ENCODE measurements around the gene VEPH1. TPM values are rescaled to one million over a fixed set of nuclear protein-coding genes. Genes with fewer than 3 reads are reported as not detected.

Gene VEPH1
- total RNA-seq, 1 donor from 2014 or later = 10.3 TPM

- no peaks in the 10 kb centered on the region for H3K9me3 Mint-ChIP-seq (ENCODE audit: unreplicated experiment)
- no peak for DNase-seq (ENCODE audit: low spot score)
These were observed 65.0 kb downstream of the VEPH1 start for GRCh38 chr3:157438194-157438730.

GRCh38 chr3:157436583-157437291 lies 66.5 kb downstream of the VEPH1 start, which contains the start of gene PTX3:
TSS of gene PTX3 (plus strand) at chr3:157436850. CDS start at chr3:157436934, 84 bp downstream.
- Mint-ChIP-seq H3K27ac (ENCODE audit: unreplicated experiment) (no peak within 1 kb of the TSS), H3K4me1 (ENCODE audit: unreplicated experiment) (peaks cover 16% of the 10 kb centered on the region), H3K9me3 (ENCODE audit: unreplicated experiment) (no peaks in the 10 kb centered on the region), H3K36me3 (ENCODE audit: low read depth, unreplicated experiment) (peaks cover 3% of the 10 kb centered on the region), H3K27me3 (ENCODE audit: unreplicated experiment) (peaks cover 3% of the 10 kb centered on the region), H3K4me3 (ENCODE audit: unreplicated experiment) (peak within 1 kb of the TSS; percentile 89)
- peak; percentile 6 for DNase-seq (ENCODE audit: low spot score)
- TF ChIP-seq CTCF (IDR thresholded peaks at IDR 0.05; ENCODE audit: unreplicated experiment) = no peak

More at GRCh38 chr3:157438194-157438730, 65.0 kb downstream of the VEPH1 start:
- H3K36me3 Mint-ChIP-seq (ENCODE audit: low read depth, unreplicated experiment) = peaks cover 3% of the 10 kb centered on the region
- H3K4me1 Mint-ChIP-seq (ENCODE audit: unreplicated experiment) = peaks cover 16% of the 10 kb centered on the region
- H3K27me3 Mint-ChIP-seq (ENCODE audit: unreplicated experiment) = peaks cover 4% of the 10 kb centered on the region
- no peak for TF ChIP-seq CTCF (IDR thresholded peaks at IDR 0.05; ENCODE audit: unreplicated experiment)
- peak overlapping the region; percentile 89 for H3K4me3 Mint-ChIP-seq (ENCODE audit: unreplicated experiment)
- H3K27ac Mint-ChIP-seq (ENCODE audit: unreplicated experiment) = no peak overlapping the region

- Mint-ChIP-seq H3K9me3 (ENCODE audit: unreplicated experiment) (no peaks in the 10 kb centered on the region), H3K4me1 (ENCODE audit: unreplicated experiment) (no peaks in the 10 kb centered on the region), H3K27me3 (ENCODE audit: unreplicated experiment) (peaks cover 3% of the 10 kb centered on the region)
These were observed 73.5 kb downstream of the VEPH1 start for GRCh38 chr3:157429708-157430107.

GRCh38 chr3:157428853-157429252 lies 74.4 kb downstream of the VEPH1 start:
- no peak for DNase-seq (ENCODE audit: low spot score)
- Mint-ChIP-seq H3K27me3 (ENCODE audit: unreplicated experiment) (peaks cover 3% of the 10 kb centered on the region), H3K9me3 (ENCODE audit: unreplicated experiment) (no peaks in the 10 kb centered on the region), H3K27ac (ENCODE audit: unreplicated experiment) (no peak overlapping the region), H3K4me1 (ENCODE audit: unreplicated experiment) (no peaks in the 10 kb centered on the region), H3K4me3 (ENCODE audit: unreplicated experiment) (no peak overlapping the region), H3K36me3 (ENCODE audit: low read depth, unreplicated experiment) (no peaks in the 10 kb centered on the region)
- no peak for TF ChIP-seq CTCF (IDR thresholded peaks at IDR 0.05; ENCODE audit: unreplicated experiment)

More at GRCh38 chr3:157429708-157430107, 73.5 kb downstream of the VEPH1 start:
- Mint-ChIP-seq H3K27ac (ENCODE audit: unreplicated experiment) (no peak overlapping the region), H3K36me3 (ENCODE audit: low read depth, unreplicated experiment) (no peaks in the 10 kb centered on the region), H3K4me3 (ENCODE audit: unreplicated experiment) (no peak overlapping the region)
- no peak for DNase-seq (ENCODE audit: low spot score)
- TF ChIP-seq CTCF (IDR thresholded peaks at IDR 0.05; ENCODE audit: unreplicated experiment) = no peak

- DNase-seq (ENCODE audit: low spot score) = no peak
- H3K27ac Mint-ChIP-seq (ENCODE audit: unreplicated experiment) = no peak overlapping the region
- peaks cover 3% of the 10 kb centered on the region for H3K27me3 Mint-ChIP-seq (ENCODE audit: unreplicated experiment)
- no peak overlapping the region for H3K4me3 Mint-ChIP-seq (ENCODE audit: unreplicated experiment)
- no peaks in the 10 kb centered on the region for H3K9me3 Mint-ChIP-seq (ENCODE audit: unreplicated experiment)
- no peak for TF ChIP-seq CTCF (IDR thresholded peaks at IDR 0.05; ENCODE audit: unreplicated experiment)
- no peaks in the 10 kb centered on the region for H3K36me3 Mint-ChIP-seq (ENCODE audit: low read depth, unreplicated experiment)
- H3K4me1 Mint-ChIP-seq (ENCODE audit: unreplicated experiment) = no peaks in the 10 kb centered on the region
These were observed 75.3 kb downstream of the VEPH1 start for GRCh38 chr3:157427901-157428300.

Data from endothelial cell (in vitro differentiated cells).